Spleen (tissue), 7 donors: ENCODE measurements around the gene YPEL3.

Experiments used
- CTCF ChIP-seq, 11 experiments: fragments of 200-600 bp in 7 of 11; fragments of 450-650 bp in 4 of 11; sonication (generic) in 4 of 11; IDR thresholded peaks in 8 of 11; conservative IDR thresholded peaks in 3 of 11; 1 replicate in 7 of 11; 2 replicates in 4 of 11; pipeline versions ENCODE4 v1.4.0 to v1.8.0; 2016 to 2021; ENCODE audit warnings: antibody characterized with exemption in 11 of 11, inconsistent platforms in 4 of 11, mild to moderate bottlenecking in 1 of 11
- POLR2AphosphoS5 ChIP-seq, 3 donors: sonication (generic); formaldehyde crosslinking; IDR thresholded peaks; one replicate each; pipeline ENCODE4 v1.5.1; 2017; ENCODE audit warnings: antibody characterized with exemption in 3 of 3
- donor health status: DM: no; HTN: no; CAD: no; lungs with moderate emphysema.
- donor health status: DM: no; HTN: no; CAD: no.
- donor health status: DM: no; HTN: no; CAD: no.

- TF ChIP-seq CTCF (IDR thresholded peaks at IDR 0.05 in 8 of 11, conservative IDR thresholded peaks at IDR 0.05 in 3 of 11) (no peak), POLR2AphosphoS5 (IDR thresholded peaks at IDR 0.05) (no peak)
Observed at GRCh38 chr16:30076276-30076791, 19.7 kb downstream of the YPEL3 start.
